ENCODE measurements around the gene CYP2C18. TPM values are rescaled to one million over a fixed set of nuclear protein-coding genes. Genes with fewer than 3 reads are reported as not detected.

Gene CYP2C18
- total RNA-seq, 1 experiment from 2014 or later = 0.79 TPM

GRCh38 chr10:94640562-94640961 lies 43.0 kb upstream of the CYP2C18 start:
- Mint-ChIP-seq H3K36me3 (ENCODE audit: insufficient read depth, unreplicated experiment) (peaks cover 6% of the 10 kb centered on the region), H3K4me1 (ENCODE audit: low read depth, unreplicated experiment) (no peaks in the 10 kb centered on the region), H3K4me3 (ENCODE audit: unreplicated experiment) (no peak overlapping the region), H3K9me3 (ENCODE audit: unreplicated experiment) (peaks cover 28% of the 10 kb centered on the region), H3K27ac (ENCODE audit: unreplicated experiment) (no peak overlapping the region), H3K27me3 (ENCODE audit: insufficient read depth, unreplicated experiment) (no peaks in the 10 kb centered on the region)
- no peak for DNase-seq
- BruUV-seq (replicated peaks) = no TSS peak
- ChIA-PET POLR2A (no interaction called here), CTCF (no interaction called here)
- H3K9me3 ChIP-seq = peaks cover 12% of the 10 kb centered on the region; the same call in 1 of the 2 replicates
- no peak overlapping the region for H3K4me3 ChIP-seq (ENCODE audit: low read depth, low read length)
- no peak for TF ChIP-seq CTCF (IDR thresholded peaks at IDR 0.05; ENCODE audit: insufficient read depth in 1 of 2, low read depth in 1 of 2, low read length in 1 of 2, severe bottlenecking in 1 of 2, unreplicated experiment in 1 of 2)
- peaks cover 1% of the 10 kb centered on the region; the same call in 1 of the 2 replicates for H3K36me3 ChIP-seq (ENCODE audit: control insufficient read depth, insufficient read depth, low read length)
- 0 out of 2 replicates have a peak, but pooled peaks cover 3% of the 10 kb centered on the region for H3K4me1 ChIP-seq
- intact Hi-C loops (cut with micrococcal nuclease; ENCODE audit: unreplicated experiment) = no loop called here
- no peaks in the 10 kb centered on the region for H3K27me3 ChIP-seq (replicated peaks; ENCODE audit: control insufficient read depth, insufficient read depth, low read length)

- Histone ChIP-seq H3K27me3 (replicated peaks; ENCODE audit: control insufficient read depth, insufficient read depth, low read length) (no peaks in the 10 kb centered on the region), H3K36me3 (ENCODE audit: control insufficient read depth, insufficient read depth, low read length) (peaks cover 1% of the 10 kb centered on the region; the same call in 1 of the 2 replicates), H3K4me1 (0 out of 2 replicates have a peak, but pooled peaks cover 3% of the 10 kb centered on the region), H3K4me3 (ENCODE audit: low read depth, low read length) (no peak overlapping the region), H3K9me3 (peaks cover 12% of the 10 kb centered on the region; the same call in 1 of the 2 replicates)
- Mint-ChIP-seq H3K36me3 (ENCODE audit: insufficient read depth, unreplicated experiment) (peaks cover 8% of the 10 kb centered on the region), H3K27ac (ENCODE audit: unreplicated experiment) (no peak overlapping the region), H3K4me1 (ENCODE audit: low read depth, unreplicated experiment) (no peaks in the 10 kb centered on the region), H3K27me3 (ENCODE audit: insufficient read depth, unreplicated experiment) (no peaks in the 10 kb centered on the region), H3K4me3 (ENCODE audit: unreplicated experiment) (no peak overlapping the region), H3K9me3 (ENCODE audit: unreplicated experiment) (peaks cover 28% of the 10 kb centered on the region)
- intact Hi-C loops (cut with micrococcal nuclease; ENCODE audit: unreplicated experiment) = no loop called here
- ChIA-PET CTCF (no interaction called here), POLR2A (no interaction called here)
- DNase-seq = no peak
- no TSS peak for BruUV-seq (replicated peaks)
- TF ChIP-seq CTCF (IDR thresholded peaks at IDR 0.05; ENCODE audit: insufficient read depth in 1 of 2, low read depth in 1 of 2, low read length in 1 of 2, severe bottlenecking in 1 of 2, unreplicated experiment in 1 of 2) = no peak
Observed at GRCh38 chr10:94641480-94641879, 42.0 kb upstream of the CYP2C18 start.

GRCh38 chr10:94644352-94644751 lies 39.2 kb upstream of the CYP2C18 start:
- Histone ChIP-seq H3K9me3 (peaks cover 5% of the 10 kb centered on the region; the same call in 1 of the 2 replicates), H3K36me3 (ENCODE audit: control insufficient read depth, insufficient read depth, low read length) (peaks cover 1% of the 10 kb centered on the region; the same call in 1 of the 2 replicates), H3K4me3 (ENCODE audit: low read depth, low read length) (no peak overlapping the region), H3K4me1 (0 out of 2 replicates have a peak, but pooled peaks cover 3% of the 10 kb centered on the region), H3K27me3 (replicated peaks; ENCODE audit: control insufficient read depth, insufficient read depth, low read length) (no peaks in the 10 kb centered on the region)
- Mint-ChIP-seq H3K27me3 (ENCODE audit: insufficient read depth, unreplicated experiment) (no peaks in the 10 kb centered on the region), H3K4me1 (ENCODE audit: low read depth, unreplicated experiment) (no peaks in the 10 kb centered on the region), H3K9me3 (ENCODE audit: unreplicated experiment) (peaks cover 4% of the 10 kb centered on the region), H3K36me3 (ENCODE audit: insufficient read depth, unreplicated experiment) (peaks cover 6% of the 10 kb centered on the region), H3K4me3 (ENCODE audit: unreplicated experiment) (no peak overlapping the region), H3K27ac (ENCODE audit: unreplicated experiment) (no peak overlapping the region)
- intact Hi-C loops (cut with micrococcal nuclease; ENCODE audit: unreplicated experiment) = no loop called here
- no TSS peak for BruUV-seq (replicated peaks)
- no peak for DNase-seq
- no peak for TF ChIP-seq CTCF (IDR thresholded peaks at IDR 0.05; ENCODE audit: insufficient read depth in 1 of 2, low read depth in 1 of 2, low read length in 1 of 2, severe bottlenecking in 1 of 2, unreplicated experiment in 1 of 2)
- CTCF ChIA-PET = no interaction called here
- POLR2A ChIA-PET = no interaction called here
